Epithelial cell of esophagus (primary cell): Measurements from ENCODE around the gene VSX2.

Source experiments
- DNase-seq: peaks from one replicate; pipeline ENCODE4 v3.0.0; 2010; ENCODE audit warnings: low read depth
- H3K4me3 ChIP-seq: 2 replicates; pipeline ENCODE4 v1.5.1; 2011; ENCODE audit warnings: mild to moderate bottlenecking, low read length, control low read depth
- CTCF ChIP-seq: IDR thresholded peaks from 2 replicates; pipeline ENCODE4 v1.5.1; 2011; ENCODE audit warnings: low read depth, mild to moderate bottlenecking, low read length, control low read depth, inconsistent platforms; ENCODE audit not compliant: insufficient read depth; ENCODE audit errors: missing control alignments

The VSX2 gene

DNA sequence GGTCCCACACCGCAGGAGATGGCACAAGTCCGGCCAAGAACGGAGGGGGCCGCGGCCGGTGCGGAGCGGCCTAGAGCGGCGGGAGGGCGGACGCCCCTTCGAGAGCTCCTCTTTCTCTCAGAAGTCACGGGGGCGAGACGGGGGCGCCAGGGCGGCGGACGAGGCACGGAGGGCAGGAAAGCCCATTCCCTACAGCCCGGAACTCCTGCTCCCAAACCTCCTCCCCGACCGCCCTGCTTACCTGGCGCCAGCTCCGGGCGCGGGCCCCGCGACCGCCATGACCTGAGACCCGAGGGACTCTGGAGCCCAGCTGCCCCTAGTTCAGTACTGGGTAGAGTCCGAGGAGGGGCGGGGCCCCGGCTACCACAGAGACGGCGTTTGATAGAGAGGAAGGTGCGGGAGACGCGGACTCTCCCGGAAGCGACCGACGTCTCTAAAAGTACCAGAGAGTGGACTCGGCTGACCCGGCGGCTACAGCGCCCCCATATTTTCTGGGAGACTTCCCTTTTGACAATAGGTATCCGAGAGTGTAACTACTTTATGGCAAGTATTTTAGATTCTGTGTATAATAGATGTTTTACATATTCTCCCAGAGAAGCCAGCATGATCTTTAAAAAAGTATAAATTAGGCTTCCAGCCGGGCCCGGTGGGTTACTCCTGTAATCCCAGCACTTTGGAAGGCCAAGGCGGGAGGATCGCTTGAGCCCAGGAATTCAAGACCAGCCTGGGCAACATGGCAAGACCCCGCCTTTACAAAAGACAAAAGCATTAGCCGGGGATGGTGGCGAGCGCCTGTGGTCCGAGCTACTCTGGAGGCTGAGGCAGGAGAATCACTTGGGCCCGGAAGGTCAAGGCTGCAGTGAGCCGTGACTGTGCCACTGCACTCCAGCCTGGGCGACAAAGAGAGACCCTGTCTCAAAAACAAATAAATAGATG, 63.7 kb downstream of the VSX2 start, which contains the start of gene ABCD4:
TSS of gene ABCD4 (minus strand) at position 301 of the 936 bp plus-strand sequence. CDS start at position 279, 22 bp downstream.
- peak within 1 kb of the TSS; percentile 80 for H3K4me3 ChIP-seq
- TF ChIP-seq CTCF: peak; percentile 44
- DNase-seq: peak; percentile 93

DNA sequence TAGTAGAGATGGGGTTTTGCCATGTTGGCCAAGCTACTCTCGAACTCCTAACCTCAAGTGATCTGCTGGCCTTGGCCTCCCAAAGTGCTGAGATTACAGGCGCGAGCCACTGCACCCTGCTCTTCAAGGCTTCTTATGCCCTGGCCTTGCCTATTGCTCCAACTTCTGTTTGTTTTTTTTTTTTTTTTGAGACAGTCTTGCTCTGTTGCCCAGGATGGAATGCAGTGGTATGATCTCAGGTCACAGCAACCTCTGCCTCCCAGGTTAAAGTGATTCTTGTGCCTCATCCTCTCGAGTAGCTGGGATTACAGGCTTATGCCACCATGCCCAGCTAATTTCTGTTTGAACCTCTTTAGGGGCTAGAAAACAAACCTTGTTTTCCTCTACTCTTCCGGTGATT, 69.4 kb downstream of the VSX2 start:
- no peak overlapping the region for H3K4me3 ChIP-seq
- DNase-seq: no peak
- no peak for TF ChIP-seq CTCF

DNA sequence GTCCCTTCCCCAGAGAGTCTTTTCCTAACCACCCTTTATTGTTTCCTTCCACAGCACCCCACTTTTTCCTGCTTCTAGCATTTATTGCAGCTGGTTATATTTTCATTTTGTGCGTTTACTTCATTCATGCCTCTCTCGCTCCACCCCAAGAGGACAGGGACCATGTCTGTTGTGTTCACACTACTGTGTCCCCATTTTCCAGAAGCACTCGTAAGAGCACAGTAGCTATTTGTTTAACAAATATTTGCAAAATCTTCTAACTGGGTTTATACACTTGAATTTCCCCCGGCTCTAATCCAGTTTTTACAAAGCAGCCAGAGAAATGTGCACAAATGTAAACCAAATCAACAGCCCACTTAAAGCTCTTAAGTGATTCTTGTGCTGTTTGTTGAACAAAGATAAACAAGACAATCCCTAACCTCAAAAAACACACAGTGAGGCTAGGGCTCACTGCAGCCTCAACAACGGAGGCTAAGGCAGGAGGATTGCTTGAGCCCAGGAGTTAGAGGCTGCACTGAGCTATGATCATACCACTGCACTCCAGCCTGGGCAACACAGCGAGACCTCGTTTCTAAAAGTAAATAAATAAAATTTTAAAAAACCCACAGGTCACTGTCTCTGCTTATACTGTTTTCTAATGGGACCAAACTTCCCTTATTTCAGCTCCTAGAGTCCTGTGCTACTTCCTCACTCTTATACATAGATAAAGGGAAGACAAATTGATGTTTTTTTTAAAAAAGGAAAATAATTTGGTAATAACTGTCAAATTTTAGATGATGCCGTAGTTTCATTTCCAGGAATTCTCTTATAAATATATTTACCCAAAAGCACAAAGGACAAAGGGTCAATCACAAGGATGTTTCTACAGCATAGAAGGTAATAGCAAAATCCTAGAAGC, 70.1 kb downstream of the VSX2 start:
- no peak for TF ChIP-seq CTCF
- no peak for DNase-seq
- no peak overlapping the region for H3K4me3 ChIP-seq

- no peak for DNase-seq
- TF ChIP-seq CTCF: no peak
Observed at GRCh38 chr14:74312161-74312560, 72.9 kb downstream of the VSX2 start.

More at GRCh38 chr14:74312161-74312560, 72.9 kb downstream of the VSX2 start:
- H3K4me3 ChIP-seq: no peak overlapping the region
